ENCODE data around the gene SIRT2.

SIRT2 gene

GRCh38 chr19:38919837-38920601 lies 20.6 kb upstream of the SIRT2 start:
- no peak for DNase-seq

- no peak for DNase-seq
These were observed 19.1 kb upstream of the SIRT2 start for GRCh38 chr19:38918526-38918925.

GRCh38 chr19:38917921-38918491 lies 18.6 kb upstream of the SIRT2 start:
- no peak for DNase-seq

- no peak for DNase-seq
These were observed 18.1 kb upstream of the SIRT2 start for GRCh38 chr19:38917516-38917915.

GRCh38 chr19:38915329-38916321 lies 16.2 kb upstream of the SIRT2 start:
- DNase-seq = no peak

- no peak for DNase-seq
These were observed 14.5 kb upstream of the SIRT2 start for GRCh38 chr19:38913958-38914357.

GRCh38 chr19:38912600-38913514 lies 13.4 kb upstream of the SIRT2 start:
- no peak for DNase-seq

GRCh38 chr19:38911388-38912001 lies 12.1 kb upstream of the SIRT2 start:
- no peak for DNase-seq

GRCh38 chr19:38910488-38910887 lies 11.1 kb upstream of the SIRT2 start:
- no peak for DNase-seq

- DNase-seq = no peak
These were observed 9.5 kb upstream of the SIRT2 start for GRCh38 chr19:38908911-38909310.

GRCh38 chr19:38907670-38908069 lies 8.3 kb upstream of the SIRT2 start:
- DNase-seq = no peak

- no peak for DNase-seq
These were observed 7.8 kb upstream of the SIRT2 start for GRCh38 chr19:38907227-38907626.

- DNase-seq = no peak
These were observed 6.2 kb upstream of the SIRT2 start for GRCh38 chr19:38905620-38906019.

GRCh38 chr19:38904581-38905539 lies 5.4 kb upstream of the SIRT2 start:
- no peak for DNase-seq

GRCh38 chr19:38901683-38902082 lies 2.3 kb upstream of the SIRT2 start:
- no peak for DNase-seq

- DNase-seq = no peak
These were observed 1.3 kb upstream of the SIRT2 start for GRCh38 chr19:38900743-38901190.

- DNase-seq = no peak
These were observed 798 bp upstream of the SIRT2 start for GRCh38 chr19:38900202-38900629.

- no peak for DNase-seq
These were observed 501 bp downstream of the SIRT2 start for GRCh38 chr19:38898788-38899446.

GRCh38 chr19:38894968-38895367 lies 4.5 kb downstream of the SIRT2 start:
- DNase-seq = no peak

- DNase-seq = no peak
These were observed 6.1 kb downstream of the SIRT2 start for GRCh38 chr19:38893341-38893771.
